GM21786 (cell line): ENCODE data around the gene CTNNBIP1.

ENCODE experiments used
- ATAC-seq: cut with Tn5 transposase; IDR thresholded peaks from one replicate; pipeline ENCODE4 v1.9.1; 2021; ENCODE audit not compliant: unreplicated experiment

CTNNBIP1 gene

GRCh38 chr1:9859281-9860014, 50.6 kb downstream of the CTNNBIP1 start:
- no peak for ATAC-seq

DNA sequence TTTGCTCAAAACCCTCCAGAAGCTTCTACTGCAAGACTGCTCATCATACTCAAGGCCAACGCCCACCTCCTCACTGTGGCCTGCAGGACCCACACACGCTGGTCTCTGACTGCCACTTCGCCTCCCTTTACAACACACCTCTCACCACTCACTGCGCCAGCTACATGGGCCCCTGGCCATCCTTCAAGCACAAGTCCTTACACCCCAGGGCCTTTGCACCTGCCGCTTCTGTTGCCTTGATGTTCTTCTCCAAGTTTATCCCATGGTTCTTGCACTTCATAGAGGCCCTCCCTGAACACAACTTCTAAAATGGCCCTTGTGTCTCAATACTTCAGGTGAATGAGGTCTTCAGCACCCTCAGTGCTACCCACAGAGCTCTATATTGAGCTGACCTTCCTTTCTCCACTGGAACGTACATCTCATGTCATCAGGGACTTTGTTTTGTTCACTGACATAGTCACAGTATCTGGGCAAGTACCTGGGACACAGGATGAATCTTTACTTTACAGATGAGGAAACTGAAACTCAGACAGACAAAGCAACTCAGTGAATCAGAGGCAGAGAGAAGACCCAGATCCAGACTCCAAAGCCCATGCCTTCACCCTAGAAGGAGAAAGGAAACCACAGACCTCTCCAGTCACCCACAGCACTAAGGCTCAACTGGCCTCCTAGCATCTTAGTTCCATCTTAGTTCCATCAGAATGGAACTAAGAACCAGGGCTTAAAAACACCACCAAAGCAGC, 51.6 kb downstream of the CTNNBIP1 start:
- no peak for ATAC-seq

GRCh38 chr1:9855186-9855585, 54.9 kb downstream of the CTNNBIP1 start:
- ATAC-seq, result no peak

- no peak for ATAC-seq
Observed at GRCh38 chr1:9853249-9853595, 56.8 kb downstream of the CTNNBIP1 start.

GRCh38 chr1:9852410-9853248, 57.4 kb downstream of the CTNNBIP1 start:
- ATAC-seq, result no peak

GRCh38 chr1:9852004-9852403, 58.1 kb downstream of the CTNNBIP1 start:
- no peak for ATAC-seq

DNA sequence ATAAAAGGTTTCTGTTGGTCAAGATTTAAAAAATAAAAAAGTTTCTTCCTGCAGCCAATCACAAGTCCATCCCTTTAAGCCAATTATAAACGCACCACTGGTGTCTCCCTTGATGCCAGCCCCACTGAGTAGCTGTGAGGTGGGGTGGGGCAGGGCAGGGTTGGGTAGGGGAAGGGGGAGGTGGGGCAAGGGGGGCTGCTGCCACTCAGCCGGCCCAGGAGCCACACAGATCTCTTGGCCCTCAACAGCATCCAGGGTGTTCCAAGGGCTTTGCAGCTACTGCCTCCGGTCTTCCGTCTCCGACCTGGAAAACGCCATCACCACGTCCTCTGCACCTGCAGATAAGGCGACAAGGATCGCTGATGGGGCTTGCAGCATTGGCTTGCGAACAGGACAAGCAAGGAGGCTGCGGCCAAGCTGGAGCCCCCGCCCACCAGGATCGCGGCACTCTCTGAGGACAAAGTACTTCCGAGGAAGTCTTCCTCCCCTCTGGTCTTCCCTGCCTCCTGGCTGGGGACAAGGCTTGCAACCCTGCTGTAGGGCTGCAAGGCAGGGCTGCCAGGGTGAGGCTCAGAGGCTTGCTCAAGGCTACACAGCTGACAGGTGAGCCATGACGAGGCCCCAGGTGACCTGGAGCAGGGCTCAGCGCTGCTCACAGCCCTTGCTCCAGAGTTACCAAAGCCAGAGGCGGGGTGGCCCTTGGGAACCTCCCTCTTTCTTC, 59.5 kb downstream of the CTNNBIP1 start:
- ATAC-seq, result no peak

GRCh38 chr1:9849691-9850441, 60.2 kb downstream of the CTNNBIP1 start:
- no peak for ATAC-seq

GRCh38 chr1:9848022-9848421, 62.0 kb downstream of the CTNNBIP1 start:
- no peak for ATAC-seq

DNA sequence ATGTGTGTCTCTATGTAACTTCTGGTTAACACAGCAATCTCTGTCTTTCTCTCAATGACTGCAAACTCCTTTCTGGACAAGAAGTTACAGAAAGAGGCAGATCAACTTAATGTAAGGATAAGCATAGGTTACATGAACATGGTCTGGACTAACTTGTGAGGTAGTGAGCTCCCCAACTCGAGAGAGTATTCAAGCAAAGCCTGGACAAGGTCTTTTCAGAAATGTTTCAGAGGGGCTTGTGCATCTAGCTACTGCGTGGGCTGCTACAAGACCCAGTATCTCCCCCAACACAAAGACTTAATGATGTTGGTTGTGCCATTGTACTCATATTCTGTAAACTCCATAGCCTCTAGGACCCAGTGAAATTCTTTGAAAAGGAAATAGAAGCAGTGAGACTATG, 62.8 kb downstream of the CTNNBIP1 start:
- no peak for ATAC-seq

DNA sequence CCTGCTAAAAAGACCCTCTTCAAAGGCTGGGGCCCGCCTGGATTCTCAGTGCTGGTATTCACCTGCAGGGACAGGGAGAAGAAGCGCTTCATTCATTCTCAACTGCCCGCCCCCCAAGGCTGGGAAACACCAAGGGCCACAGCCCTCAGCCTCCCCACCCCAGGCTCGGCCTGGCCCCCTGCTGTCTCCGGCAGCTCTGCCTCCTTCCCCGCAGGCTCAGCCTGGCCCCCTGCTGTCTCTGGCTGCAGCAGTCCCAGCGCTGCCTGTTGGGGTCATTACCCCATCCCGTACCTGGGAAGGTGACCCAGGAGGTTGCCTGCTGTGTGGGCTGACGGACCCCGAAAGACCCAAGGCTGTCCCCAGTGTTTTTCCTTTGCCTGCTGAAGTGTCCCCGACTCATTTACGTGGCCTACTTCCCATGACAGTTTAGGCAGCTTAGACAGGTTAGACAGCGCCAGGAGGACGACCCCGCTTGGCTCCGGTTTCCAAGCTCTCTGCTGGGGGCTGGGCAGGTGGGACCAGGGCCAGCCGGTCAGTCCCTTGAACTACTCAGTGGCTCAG, 63.4 kb downstream of the CTNNBIP1 start:
- ATAC-seq, result no peak

GRCh38 chr1:9845914-9846313, 64.2 kb downstream of the CTNNBIP1 start:
- no peak for ATAC-seq

DNA sequence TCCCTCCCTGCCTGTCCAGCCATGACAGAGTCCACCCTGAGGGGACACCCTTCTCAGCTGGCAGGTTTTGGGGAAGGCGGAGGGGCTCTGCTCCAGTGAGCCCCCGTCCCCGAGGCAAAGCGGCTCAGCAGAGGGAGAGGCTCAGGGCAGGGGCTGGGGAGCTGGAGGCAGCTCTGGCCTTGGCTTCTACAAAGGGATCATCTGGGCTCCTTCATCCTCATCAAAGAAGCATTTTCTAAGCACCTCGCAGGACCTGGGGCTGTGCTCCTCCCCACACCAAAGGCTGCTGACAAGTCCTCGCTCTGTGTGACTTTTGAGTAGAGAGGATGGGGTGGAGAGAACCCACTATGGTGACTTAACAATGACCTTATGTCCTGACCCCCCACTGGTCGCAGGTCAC, 65.3 kb downstream of the CTNNBIP1 start:
- no peak for ATAC-seq

- ATAC-seq, result no peak
Observed at GRCh38 chr1:9844106-9844505, 66.0 kb downstream of the CTNNBIP1 start.

GRCh38 chr1:9843576-9843945, 66.5 kb downstream of the CTNNBIP1 start:
- no peak for ATAC-seq

GRCh38 chr1:9842781-9843575, 67.1 kb downstream of the CTNNBIP1 start:
- no peak for ATAC-seq

GRCh38 chr1:9842073-9842711, 67.9 kb downstream of the CTNNBIP1 start:
- no peak for ATAC-seq

DNA sequence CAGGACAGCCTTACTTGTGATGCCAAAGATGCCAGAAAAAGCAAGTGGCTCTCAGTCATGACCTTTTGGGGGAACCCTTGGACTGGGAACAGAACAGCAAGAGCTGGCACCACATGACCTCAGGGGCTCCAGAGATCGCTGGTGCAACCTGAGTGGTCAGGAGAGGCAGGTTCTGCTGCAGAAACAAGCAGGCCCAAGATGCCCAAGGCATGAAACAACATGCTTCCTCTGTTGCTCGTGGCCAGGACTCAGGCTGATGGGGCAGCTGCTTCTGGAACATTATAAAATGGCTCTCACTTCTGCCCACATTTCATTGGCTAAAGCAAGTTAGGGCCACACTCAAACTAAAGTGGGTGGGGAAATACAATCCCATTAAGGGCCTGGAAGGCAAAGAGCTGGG, 68.6 kb downstream of the CTNNBIP1 start:
- ATAC-seq, result no peak

DNA sequence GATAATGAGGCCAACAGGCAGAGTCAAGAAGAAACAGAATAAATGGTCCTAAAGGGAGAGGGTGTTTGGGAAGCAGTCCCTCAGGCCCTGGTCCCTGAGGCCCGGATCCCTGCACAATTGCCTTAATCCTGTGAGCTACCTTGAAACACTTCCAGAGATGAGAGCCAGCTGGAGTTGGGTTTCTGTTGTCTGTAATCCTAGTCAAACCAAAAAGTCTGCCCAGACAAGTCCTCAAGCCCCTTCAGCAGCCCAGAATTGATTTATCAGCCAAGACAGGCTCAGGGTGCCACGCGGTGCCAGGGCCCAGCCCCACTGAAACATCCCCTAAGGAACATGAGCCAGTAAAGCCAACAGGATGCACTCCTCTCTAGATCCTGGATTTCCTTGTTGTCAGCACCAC, 69.9 kb downstream of the CTNNBIP1 start:
- ATAC-seq, result no peak
